ENCODE data around the gene RTF1.

RTF1 gene

GRCh38 chr15:41501931-41502794 lies 85.3 kb downstream of the RTF1 start:
- peak overlapping the region; percentile 11 for H3K4me3 ChIP-seq (ENCODE audit: low read depth, low read length)
- TF ChIP-seq CTCF (IDR thresholded peaks at IDR 0.05; ENCODE audit: borderline replicate concordance, insufficient read depth, low read depth, low read length): no peak

- H3K4me3 ChIP-seq (ENCODE audit: low read depth, low read length): peak overlapping the region; percentile 11
- no peak for TF ChIP-seq CTCF (IDR thresholded peaks at IDR 0.05; ENCODE audit: borderline replicate concordance, insufficient read depth, low read depth, low read length)
Observed at GRCh38 chr15:41502795-41503668, 86.1 kb downstream of the RTF1 start.

- no peak for TF ChIP-seq CTCF (IDR thresholded peaks at IDR 0.05; ENCODE audit: borderline replicate concordance, insufficient read depth, low read depth, low read length)
- H3K4me3 ChIP-seq (ENCODE audit: low read depth, low read length): no peak overlapping the region
Observed at GRCh38 chr15:41503669-41504010, 86.7 kb downstream of the RTF1 start.

- no peak overlapping the region for H3K4me3 ChIP-seq (ENCODE audit: low read depth, low read length)
- TF ChIP-seq CTCF (IDR thresholded peaks at IDR 0.05; ENCODE audit: borderline replicate concordance, insufficient read depth, low read depth, low read length): no peak
Observed at GRCh38 chr15:41504751-41505492, 88.0 kb downstream of the RTF1 start.

GRCh38 chr15:41505776-41506175 lies 88.9 kb downstream of the RTF1 start:
- no peak overlapping the region for H3K4me3 ChIP-seq (ENCODE audit: low read depth, low read length)
- no peak for TF ChIP-seq CTCF (IDR thresholded peaks at IDR 0.05; ENCODE audit: borderline replicate concordance, insufficient read depth, low read depth, low read length)

GRCh38 chr15:41506796-41507341 lies 90.0 kb downstream of the RTF1 start:
- peak; percentile 26; the same call in 1 of the 2 replicates for TF ChIP-seq CTCF (IDR thresholded peaks at IDR 0.05; ENCODE audit: borderline replicate concordance, insufficient read depth, low read depth, low read length)
- no peak overlapping the region for H3K4me3 ChIP-seq (ENCODE audit: low read depth, low read length)

Measured in GM12875 (cell line).